ENCODE results near the gene TARBP1. TPM values are rescaled to one million over a fixed set of nuclear protein-coding genes. Genes with fewer than 3 reads are reported as not detected.
"Not testable (repeated sequence)": the region's sequence is repeated elsewhere in the genome, so short reads cannot be mapped to it uniquely, and the experiment has no call there.

The TARBP1 gene
- total and polyA plus RNA-seq, 2 donors: 8.6 to 52.7 TPM

- Histone ChIP-seq H3K36me3 (ENCODE audit: insufficient read depth) (peaks cover 2% of the 10 kb centered on the region), H3K27ac (ENCODE audit: low read depth) (no peak overlapping the region), H3K4me1 (ENCODE audit: insufficient read depth) (no peaks in the 10 kb centered on the region), H3K4me3 (ENCODE audit: low read depth, low read length) (no peak overlapping the region)
- no peak for DNase-seq (ENCODE audit: extremely low spot score)
- WGBS: 90% methylated on average over 6 of the region's 6 CpGs
Measured at GRCh38 chr1:234396871-234397270, 82.1 kb downstream of the TARBP1 start.

DNA sequence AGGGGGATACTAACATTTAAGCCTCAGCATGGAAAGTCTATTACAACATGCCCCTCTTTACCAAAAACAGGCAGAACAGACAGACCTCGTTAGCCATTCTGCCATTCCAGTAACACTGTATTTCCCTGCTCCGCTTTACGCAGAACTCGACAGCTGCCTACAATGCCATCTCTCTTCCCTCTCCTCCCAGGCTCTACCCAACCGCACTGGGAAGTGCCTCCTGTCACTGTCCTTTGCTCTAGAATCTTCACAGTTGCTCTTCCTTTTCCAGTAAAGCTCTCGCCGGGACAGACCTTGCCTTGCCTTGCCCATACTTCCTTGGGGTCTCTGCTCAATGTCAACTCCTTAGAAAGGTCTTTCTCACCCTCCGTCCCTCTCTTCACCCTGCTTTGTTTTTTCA, 82.9 kb downstream of the TARBP1 start:
- Histone ChIP-seq H3K27ac (ENCODE audit: low read depth) (no peak overlapping the region), H3K4me3 (ENCODE audit: low read depth, low read length) (no peak overlapping the region), H3K36me3 (ENCODE audit: insufficient read depth) (peaks cover 2% of the 10 kb centered on the region), H3K4me1 (ENCODE audit: insufficient read depth) (no peaks in the 10 kb centered on the region)
- no peak for DNase-seq (ENCODE audit: extremely low spot score)
- 91% methylated on average over 8 of the region's 8 CpGs for WGBS

GRCh38 chr1:234395297-234395696, 83.7 kb downstream of the TARBP1 start:
- no peak overlapping the region for H3K27ac ChIP-seq (ENCODE audit: low read depth)
- no peaks in the 10 kb centered on the region for H3K4me1 ChIP-seq (ENCODE audit: insufficient read depth)
- H3K36me3 ChIP-seq (ENCODE audit: insufficient read depth): peaks cover 2% of the 10 kb centered on the region
- H3K4me3 ChIP-seq (ENCODE audit: low read depth, low read length): no peak overlapping the region
- WGBS: 89% methylated on average over 5 of the region's 5 CpGs
- no peak for DNase-seq (ENCODE audit: extremely low spot score)

- WGBS: 89% methylated on average over 6 of the region's 6 CpGs
- Histone ChIP-seq H3K4me3 (ENCODE audit: low read depth, low read length) (no peak overlapping the region), H3K36me3 (ENCODE audit: insufficient read depth) (peaks cover 2% of the 10 kb centered on the region), H3K4me1 (ENCODE audit: insufficient read depth) (no peaks in the 10 kb centered on the region), H3K27ac (ENCODE audit: low read depth) (no peak overlapping the region)
- no peak for DNase-seq (ENCODE audit: extremely low spot score)
Measured at GRCh38 chr1:234393190-234393589, 85.8 kb downstream of the TARBP1 start.

DNA sequence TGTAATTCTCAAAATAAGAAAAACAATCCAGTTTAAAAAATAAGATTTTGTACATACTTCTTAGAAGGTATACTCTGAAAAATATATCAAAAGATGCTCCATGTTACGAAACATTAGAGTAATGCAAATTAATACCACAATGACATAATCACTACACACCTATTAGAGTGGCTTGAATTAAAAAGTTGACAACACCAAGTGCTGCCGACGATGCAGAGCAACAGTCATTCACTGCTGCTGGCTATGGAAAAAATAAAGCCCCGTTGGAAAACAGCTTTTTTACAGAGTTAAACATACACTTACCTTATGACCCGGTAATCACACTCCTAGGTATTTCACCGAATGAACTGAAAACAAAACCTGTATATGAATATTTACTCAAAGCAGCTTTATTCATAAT, 90.9 kb downstream of the TARBP1 start:
- 69% methylated on average over 6 of the region's 6 CpGs for WGBS
- DNase-seq (ENCODE audit: extremely low spot score): no peak
- H3K4me3 ChIP-seq (ENCODE audit: low read depth, low read length): no peak overlapping the region
- no peak overlapping the region for H3K27ac ChIP-seq (ENCODE audit: low read depth)
- H3K36me3 ChIP-seq (ENCODE audit: insufficient read depth): no peaks in the 10 kb centered on the region
- H3K4me1 ChIP-seq (ENCODE audit: insufficient read depth): no peaks in the 10 kb centered on the region

DNA sequence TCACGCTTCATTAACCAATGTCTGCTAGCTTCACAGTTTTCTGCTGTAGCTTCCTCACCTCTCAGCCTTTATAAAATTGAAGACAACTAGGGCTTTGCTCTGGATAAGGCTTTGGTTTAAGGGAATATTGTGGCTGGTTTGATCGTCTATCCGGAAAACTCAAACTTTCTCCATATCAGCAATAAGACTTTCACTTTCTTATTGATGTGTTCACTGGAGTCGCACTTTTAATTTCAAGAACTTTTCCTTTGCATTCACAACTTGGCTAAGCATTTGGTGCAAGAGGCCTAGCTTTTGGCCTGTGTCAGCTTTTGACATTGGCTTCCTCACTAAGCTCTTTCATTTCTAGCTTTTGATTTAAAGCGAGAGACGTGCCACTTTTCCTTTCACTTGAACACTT, 92.9 kb downstream of the TARBP1 start:
- Histone ChIP-seq H3K4me1 (ENCODE audit: insufficient read depth) (no peaks in the 10 kb centered on the region), H3K4me3 (ENCODE audit: low read depth, low read length) (no peak overlapping the region), H3K36me3 (ENCODE audit: insufficient read depth) (no peaks in the 10 kb centered on the region), H3K27ac (ENCODE audit: low read depth) (no peak overlapping the region)
- DNase-seq (ENCODE audit: extremely low spot score): no peak
- 94% methylated on average over 6 of the region's 6 CpGs for WGBS

DNA sequence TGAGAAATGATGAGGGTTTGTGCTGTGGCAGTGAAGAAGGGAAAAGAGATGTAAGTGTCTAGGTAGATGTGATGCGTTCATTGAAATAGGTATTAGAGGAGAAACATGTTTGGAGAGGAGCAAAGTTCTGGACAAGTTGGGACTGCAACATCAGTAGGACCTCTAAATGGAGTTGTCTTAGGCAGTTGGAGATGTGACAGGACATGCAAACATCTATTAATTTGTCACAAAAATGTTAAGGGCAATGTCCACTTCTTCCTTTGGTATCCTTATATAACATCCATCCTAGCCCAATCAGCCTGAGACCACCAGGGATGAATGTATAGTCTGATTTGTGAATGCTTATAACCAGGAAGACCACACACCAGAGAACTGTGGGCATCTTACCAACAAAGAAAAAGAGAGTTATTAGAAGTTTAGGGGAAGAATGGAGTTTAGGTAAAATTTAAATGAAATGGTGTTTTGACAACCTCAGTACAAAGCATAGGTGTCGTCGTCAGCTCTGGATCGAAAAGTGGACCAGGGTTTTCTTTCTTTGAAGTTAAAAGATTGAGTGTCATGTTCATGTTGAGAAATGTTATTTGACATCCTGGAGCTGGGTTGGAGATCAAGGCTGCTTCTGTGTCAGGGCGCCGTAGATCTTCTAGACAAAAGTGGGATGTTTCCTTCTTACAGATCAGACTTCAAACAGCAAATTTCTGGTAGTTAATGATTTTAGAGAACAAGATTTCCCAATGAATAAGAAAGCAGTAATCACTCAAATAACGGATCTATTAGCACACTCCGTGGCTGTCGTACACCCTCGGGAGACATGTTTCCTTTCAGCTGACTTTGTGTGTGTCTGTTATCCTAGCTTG, 97.1 kb downstream of the TARBP1 start:
- Histone ChIP-seq H3K27ac (ENCODE audit: low read depth) (no peak overlapping the region), H3K4me3 (ENCODE audit: low read depth, low read length) (no peak overlapping the region), H3K4me1 (ENCODE audit: insufficient read depth) (no peaks in the 10 kb centered on the region), H3K36me3 (ENCODE audit: insufficient read depth) (no peaks in the 10 kb centered on the region)
- no peak for DNase-seq (ENCODE audit: extremely low spot score)
- 95% methylated on average over 10 of the region's 10 CpGs for WGBS

DNA sequence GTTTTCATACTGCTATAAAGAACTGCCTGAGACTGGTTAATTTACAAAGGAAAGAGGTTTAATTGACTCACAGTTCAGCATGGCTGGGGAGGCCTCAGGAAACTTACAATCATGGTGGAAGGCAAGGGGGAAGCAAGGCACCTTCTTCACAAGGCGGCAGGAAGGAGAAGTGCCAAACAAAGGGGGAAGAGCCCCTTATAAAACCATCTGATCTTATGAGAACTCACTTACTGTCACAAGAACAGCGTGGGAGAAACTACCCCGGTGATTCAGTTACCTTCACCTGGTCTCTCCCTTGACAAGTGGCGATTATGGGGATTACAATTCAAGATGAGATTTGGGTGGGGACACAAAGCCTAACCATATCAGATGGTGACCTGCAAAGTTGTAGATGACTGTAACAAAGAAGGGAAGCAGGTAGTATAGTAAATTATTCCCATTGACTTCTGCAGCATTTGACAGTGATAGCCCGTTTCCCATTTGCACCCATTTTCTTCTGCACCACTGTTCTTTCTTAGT, 99.3 kb downstream of the TARBP1 start:
- H3K27ac ChIP-seq (ENCODE audit: low read depth); H3K36me3 ChIP-seq (ENCODE audit: insufficient read depth); H3K4me3 ChIP-seq (ENCODE audit: low read depth, low read length); H3K4me1 ChIP-seq (ENCODE audit: insufficient read depth); DNase-seq (ENCODE audit: extremely low spot score): not testable (repeated sequence)
- 97% methylated on average over 5 of the region's 5 CpGs for WGBS

GRCh38 chr1:234375672-234376071, 103.3 kb downstream of the TARBP1 start:
- H3K4me3 ChIP-seq (ENCODE audit: low read depth, low read length): no peak overlapping the region
- H3K4me1 ChIP-seq (ENCODE audit: insufficient read depth): peaks cover 3% of the 10 kb centered on the region
- DNase-seq (ENCODE audit: extremely low spot score): no peak
- H3K27ac ChIP-seq (ENCODE audit: low read depth): no peak overlapping the region
- 87% methylated on average over 7 of the region's 7 CpGs for WGBS
- no peaks in the 10 kb centered on the region for H3K36me3 ChIP-seq (ENCODE audit: insufficient read depth)

- no peak for DNase-seq (ENCODE audit: extremely low spot score)
- WGBS: 6% methylated on average over 6 of the region's 6 CpGs
- H3K36me3 ChIP-seq (ENCODE audit: insufficient read depth): no peaks in the 10 kb centered on the region
- peaks cover 3% of the 10 kb centered on the region for H3K4me1 ChIP-seq (ENCODE audit: insufficient read depth)
- H3K4me3 ChIP-seq (ENCODE audit: low read depth, low read length): peak overlapping the region; percentile 67
- peak overlapping the region; percentile 86 for H3K27ac ChIP-seq (ENCODE audit: low read depth)
Measured at GRCh38 chr1:234373959-234374254, 105.1 kb downstream of the TARBP1 start.

DNA sequence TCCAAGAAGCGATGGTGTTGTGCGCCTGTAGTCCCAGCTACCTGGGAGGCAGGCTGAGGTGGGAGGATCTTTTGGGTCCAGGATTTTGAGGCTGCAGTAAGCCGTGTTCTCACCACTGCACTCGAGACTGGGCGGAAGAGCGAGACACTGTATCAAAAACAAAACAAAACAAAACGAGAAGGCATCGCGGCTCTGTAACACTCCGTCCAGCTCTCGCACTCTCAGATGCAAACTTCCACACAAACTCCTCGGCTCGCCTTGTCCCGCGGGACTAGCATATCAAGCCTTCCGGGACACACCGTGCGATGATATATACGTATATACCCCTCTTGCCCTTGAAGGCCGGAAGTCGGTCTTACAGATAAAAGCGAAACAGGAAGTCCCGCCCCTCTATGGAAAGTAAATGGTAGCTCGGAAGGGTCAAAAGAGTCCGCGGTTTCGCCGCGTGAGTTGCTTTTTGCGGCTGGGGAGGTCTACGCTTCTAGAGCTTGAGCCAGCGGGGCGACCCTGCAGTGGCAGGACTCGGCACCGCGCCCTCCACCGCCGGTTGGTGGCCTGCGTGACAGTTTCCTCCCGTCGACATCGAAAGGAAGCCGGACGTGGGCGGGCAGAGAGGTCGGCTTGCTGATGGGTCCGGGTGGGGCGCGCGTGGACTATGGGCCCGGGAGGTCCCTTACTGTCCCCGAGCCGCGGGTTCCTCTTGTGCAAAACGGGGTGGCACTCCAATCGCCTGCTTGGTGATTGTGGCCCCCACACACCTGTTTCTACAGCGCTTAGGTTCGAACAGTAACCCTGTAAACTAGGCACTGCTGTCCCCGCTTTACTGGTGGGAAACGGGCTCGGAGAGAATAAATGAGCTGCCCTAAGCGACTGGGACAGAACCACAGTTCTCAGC, 105.7 kb downstream of the TARBP1 start, which contains the start of gene COA6:
Gene COA6, plus strand, starts transcription at position 393 of the 895 bp plus-strand sequence. Its CDS starts 11 bp downstream, at position 404.
- Histone ChIP-seq H3K4me1 (ENCODE audit: insufficient read depth) (peaks cover 3% of the 10 kb centered on the region), H3K27ac (ENCODE audit: low read depth) (peak within 1 kb of the TSS; percentile 86), H3K4me3 (ENCODE audit: low read depth, low read length) (peak within 1 kb of the TSS; percentile 67), H3K36me3 (ENCODE audit: insufficient read depth) (no peaks in the 10 kb centered on the region)
- under 1% methylated on average over 62 of the region's 62 CpGs for WGBS
- DNase-seq (ENCODE audit: extremely low spot score): peak; percentile 94

DNA sequence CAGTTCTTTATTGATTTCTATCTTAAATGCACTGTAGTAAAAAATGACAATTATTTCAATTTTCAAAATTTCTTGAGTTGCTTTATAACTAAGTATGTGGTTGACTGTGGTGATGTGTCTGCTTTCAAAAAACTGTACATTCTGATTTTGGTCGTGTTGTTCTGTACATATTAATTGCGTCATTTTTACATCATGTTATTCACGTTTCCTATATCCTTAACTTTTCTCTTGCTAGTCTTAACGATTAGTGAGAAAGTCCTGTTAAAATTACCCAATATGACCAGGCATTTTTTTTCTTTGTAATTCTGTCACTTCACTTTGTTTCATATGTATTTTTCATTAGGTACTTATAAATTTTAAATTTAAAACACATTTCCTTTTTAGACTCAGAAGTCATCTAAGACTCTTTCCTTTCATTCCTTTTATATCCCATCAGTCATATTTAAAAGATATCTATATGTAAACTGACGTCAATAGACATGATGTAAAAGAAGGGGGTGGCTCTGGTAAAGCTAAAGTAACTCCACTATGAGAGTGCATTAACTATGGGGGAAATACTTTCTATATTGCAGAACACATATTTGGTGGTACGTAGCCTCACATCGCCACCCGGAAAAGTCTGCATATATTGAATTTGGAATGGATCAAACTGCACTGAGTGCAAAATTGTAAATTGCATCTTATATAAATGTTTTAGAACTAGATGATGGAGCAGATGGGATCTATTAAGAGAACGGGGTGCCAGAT, 106.8 kb downstream of the TARBP1 start:
- H3K4me1 ChIP-seq (ENCODE audit: insufficient read depth): peaks cover 3% of the 10 kb centered on the region
- H3K36me3 ChIP-seq (ENCODE audit: insufficient read depth): no peaks in the 10 kb centered on the region
- 53% methylated on average over 9 of the region's 9 CpGs for whole genome bisulfite sequencing
- DNase-seq (ENCODE audit: extremely low spot score): no peak
- no peak overlapping the region for H3K27ac ChIP-seq (ENCODE audit: low read depth)
- peak overlapping the region; percentile 67 for H3K4me3 ChIP-seq (ENCODE audit: low read depth, low read length)

- H3K4me1 ChIP-seq (ENCODE audit: insufficient read depth): peaks cover 3% of the 10 kb centered on the region
- H3K27ac ChIP-seq (ENCODE audit: low read depth): no peak overlapping the region
- no peaks in the 10 kb centered on the region for H3K36me3 ChIP-seq (ENCODE audit: insufficient read depth)
- DNase-seq (ENCODE audit: extremely low spot score): no peak
- WGBS: 55% methylated on average over 2 of the region's 2 CpGs
- H3K4me3 ChIP-seq (ENCODE audit: low read depth, low read length): no peak overlapping the region
Measured at GRCh38 chr1:234371414-234371813, 107.6 kb downstream of the TARBP1 start.

All from urinary bladder (tissue), 4 donors.